ENCODE results near the gene TAS1R2. TPM values are rescaled to one million over a fixed set of nuclear protein-coding genes. Genes with fewer than 3 reads are reported as not detected.

TAS1R2 gene
- total RNA-seq, 3 donors from 2014 or later (not counting 1 experiment from before 2014, with no cell fraction given) = not detected

DNA sequence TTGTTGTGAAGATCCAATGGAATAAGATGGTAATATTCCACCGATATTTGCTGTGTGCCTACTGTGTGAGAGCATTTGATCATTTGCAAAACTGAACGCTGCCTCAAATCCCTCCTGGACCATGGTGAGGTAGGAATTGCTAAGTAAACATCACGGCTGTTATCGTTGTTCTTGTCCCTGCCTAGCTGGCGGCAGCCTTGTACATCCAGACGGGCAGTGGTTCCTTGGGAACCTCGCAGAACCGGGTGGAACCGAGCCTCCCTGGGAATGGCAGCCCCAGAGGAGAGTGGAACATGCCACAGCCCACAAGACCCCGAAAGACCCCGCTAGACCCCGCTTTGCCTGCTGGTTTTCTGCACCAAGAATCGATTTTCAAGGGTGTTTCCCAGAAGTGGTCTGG, 60.9 kb downstream of the TAS1R2 start:
- H3K4me3 ChIP-seq (ENCODE audit: low read length) = no peak overlapping the region
- no peaks in the 10 kb centered on the region for H3K4me1 Mint-ChIP-seq
- H3K9me3 Mint-ChIP-seq = no peaks in the 10 kb centered on the region
- no peaks in the 10 kb centered on the region for H3K9me3 ChIP-seq (ENCODE audit: control insufficient read depth, insufficient read depth, low read length)
- H3K36me3 Mint-ChIP-seq = no peaks in the 10 kb centered on the region
- peaks cover 11 to 15% of the 10 kb centered on the region in 2 donors for H3K27me3 Mint-ChIP-seq (ENCODE audit: low read depth in 2 of 2)
- TF ChIP-seq, protein P1, sequence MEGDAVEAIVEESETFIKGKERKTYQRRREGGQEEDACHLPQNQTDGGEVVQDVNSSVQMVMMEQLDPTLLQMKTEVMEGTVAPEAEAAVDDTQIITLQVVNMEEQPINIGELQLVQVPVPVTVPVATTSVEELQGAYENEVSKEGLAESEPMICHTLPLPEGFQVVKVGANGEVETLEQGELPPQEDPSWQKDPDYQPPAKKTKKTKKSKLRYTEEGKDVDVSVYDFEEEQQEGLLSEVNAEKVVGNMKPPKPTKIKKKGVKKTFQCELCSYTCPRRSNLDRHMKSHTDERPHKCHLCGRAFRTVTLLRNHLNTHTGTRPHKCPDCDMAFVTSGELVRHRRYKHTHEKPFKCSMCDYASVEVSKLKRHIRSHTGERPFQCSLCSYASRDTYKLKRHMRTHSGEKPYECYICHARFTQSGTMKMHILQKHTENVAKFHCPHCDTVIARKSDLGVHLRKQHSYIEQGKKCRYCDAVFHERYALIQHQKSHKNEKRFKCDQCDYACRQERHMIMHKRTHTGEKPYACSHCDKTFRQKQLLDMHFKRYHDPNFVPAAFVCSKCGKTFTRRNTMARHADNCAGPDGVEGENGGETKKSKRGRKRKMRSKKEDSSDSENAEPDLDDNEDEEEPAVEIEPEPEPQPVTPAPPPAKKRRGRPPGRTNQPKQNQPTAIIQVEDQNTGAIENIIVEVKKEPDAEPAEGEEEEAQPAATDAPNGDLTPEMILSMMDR (IDR thresholded peaks at IDR 0.05) = no peak
- DNase-seq (no peak), ATAC-seq (no peak)
- H3K4me1 ChIP-seq (ENCODE audit: control insufficient read depth, insufficient read depth, low read length) = no peaks in the 10 kb centered on the region
- intact Hi-C loops (cut with micrococcal nuclease) = no loop called here
- H3K36me3 ChIP-seq (ENCODE audit: control insufficient read depth, insufficient read depth, low read length) = no peaks in the 10 kb centered on the region
- H3K4me3 Mint-ChIP-seq = no peak overlapping the region
- no peaks in the 10 kb centered on the region for H3K27me3 ChIP-seq (ENCODE audit: control insufficient read depth, insufficient read depth, low read length)
- H3K27ac ChIP-seq (ENCODE audit: low read length) = no peak overlapping the region
- H3K27ac Mint-ChIP-seq = no peak overlapping the region
- WGBS (ENCODE audit: insufficient coverage) = 90% methylated on average over 13 of the region's 13 CpGs

- no peak overlapping the region for H3K4me3 ChIP-seq (ENCODE audit: low read length)
- TF ChIP-seq, protein P1 (IDR thresholded peaks at IDR 0.05) = no peak
- Mint-ChIP-seq H3K36me3 (no peaks in the 10 kb centered on the region), H3K4me1 (no peaks in the 10 kb centered on the region), H3K27ac (no peak overlapping the region), H3K4me3 (no peak overlapping the region), H3K27me3 (ENCODE audit: low read depth in 2 of 2) (peaks cover 22 to 24% of the 10 kb centered on the region in 2 donors), H3K9me3 (no peaks in the 10 kb centered on the region)
- H3K9me3 ChIP-seq (ENCODE audit: control insufficient read depth, insufficient read depth, low read length) = no peaks in the 10 kb centered on the region
- H3K27ac ChIP-seq (ENCODE audit: low read length) = no peak overlapping the region
- no peaks in the 10 kb centered on the region for H3K36me3 ChIP-seq (ENCODE audit: control insufficient read depth, insufficient read depth, low read length)
- no peak for ATAC-seq
- no peak for DNase-seq
- no peaks in the 10 kb centered on the region for H3K4me1 ChIP-seq (ENCODE audit: control insufficient read depth, insufficient read depth, low read length)
- intact Hi-C loops (cut with micrococcal nuclease) = no loop called here
- 73% methylated on average over 3 of the region's 3 CpGs for WGBS (ENCODE audit: insufficient coverage)
- H3K27me3 ChIP-seq (ENCODE audit: control insufficient read depth, insufficient read depth, low read length) = no peaks in the 10 kb centered on the region
Observed at GRCh38 chr1:18796950-18797349, 62.5 kb downstream of the TAS1R2 start.

DNA sequence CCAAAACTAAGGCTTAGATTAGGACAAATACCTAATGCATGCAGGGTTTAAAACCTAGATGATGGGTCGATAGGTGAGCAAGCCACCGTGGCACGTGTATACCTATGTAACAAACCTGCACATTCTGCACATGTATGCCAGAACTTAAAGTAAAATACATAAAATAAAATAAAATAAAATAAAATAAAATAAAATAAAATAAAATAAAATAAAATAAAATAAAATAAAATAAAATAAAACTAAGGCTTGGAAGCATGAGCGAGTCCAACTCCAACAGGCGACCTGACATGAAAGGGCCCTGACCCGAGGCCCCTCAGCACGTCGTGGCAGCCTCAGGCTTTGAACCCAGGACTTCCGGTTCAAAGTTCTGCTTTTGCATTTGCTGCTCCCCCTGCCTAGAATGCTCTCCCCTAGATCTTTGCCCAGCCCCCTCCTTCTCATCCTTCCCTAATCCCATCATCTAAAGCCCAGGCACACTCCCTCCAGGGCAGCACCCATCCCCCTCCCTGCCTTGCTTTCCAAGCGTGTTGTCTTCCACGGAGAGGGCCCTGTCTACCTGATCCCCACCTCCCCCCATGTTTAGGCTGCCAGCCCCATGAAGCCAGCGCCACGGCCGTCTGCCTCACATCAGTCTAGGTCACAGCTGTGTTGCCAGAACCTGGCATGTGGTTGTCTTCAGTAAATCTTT, 64.3 kb downstream of the TAS1R2 start:
- H3K4me1 ChIP-seq (ENCODE audit: control insufficient read depth, insufficient read depth, low read length) = no peaks in the 10 kb centered on the region
- no peaks in the 10 kb centered on the region for H3K36me3 Mint-ChIP-seq
- no peak overlapping the region for H3K27ac ChIP-seq (ENCODE audit: low read length)
- H3K4me1 Mint-ChIP-seq = no peaks in the 10 kb centered on the region
- H3K27me3 ChIP-seq (ENCODE audit: control insufficient read depth, insufficient read depth, low read length) = no peaks in the 10 kb centered on the region
- H3K9me3 ChIP-seq (ENCODE audit: control insufficient read depth, insufficient read depth, low read length) = no peaks in the 10 kb centered on the region
- H3K27me3 Mint-ChIP-seq (ENCODE audit: low read depth in 2 of 2) = peaks cover 30 to 38% of the 10 kb centered on the region in 2 donors
- WGBS (ENCODE audit: insufficient coverage) = 66% methylated on average over 11 of the region's 14 CpGs
- H3K36me3 ChIP-seq (ENCODE audit: control insufficient read depth, insufficient read depth, low read length) = no peaks in the 10 kb centered on the region
- ATAC-seq = no peak
- H3K4me3 Mint-ChIP-seq = no peak overlapping the region
- no peak overlapping the region for H3K27ac Mint-ChIP-seq
- TF ChIP-seq, protein P1 (IDR thresholded peaks at IDR 0.05) = no peak
- DNase-seq = no peak
- no peaks in the 10 kb centered on the region for H3K9me3 Mint-ChIP-seq
- H3K4me3 ChIP-seq (ENCODE audit: low read length) = no peak overlapping the region
- intact Hi-C loops (cut with micrococcal nuclease) = no loop called here

- H3K4me1 Mint-ChIP-seq = no peaks in the 10 kb centered on the region
- H3K9me3 ChIP-seq (ENCODE audit: control insufficient read depth, insufficient read depth, low read length) = no peaks in the 10 kb centered on the region
- H3K27ac Mint-ChIP-seq = no peak overlapping the region
- DNase-seq (no peak), ATAC-seq (no peak)
- intact Hi-C loops (cut with micrococcal nuclease) = no loop called here
- no peaks in the 10 kb centered on the region for H3K36me3 ChIP-seq (ENCODE audit: control insufficient read depth, insufficient read depth, low read length)
- H3K27ac ChIP-seq (ENCODE audit: low read length) = no peak overlapping the region
- 56% methylated on average over 2 of the region's 5 CpGs for WGBS (ENCODE audit: insufficient coverage)
- H3K27me3 ChIP-seq (ENCODE audit: control insufficient read depth, insufficient read depth, low read length) = no peaks in the 10 kb centered on the region
- no peaks in the 10 kb centered on the region for H3K9me3 Mint-ChIP-seq
- peaks cover 34 to 44% of the 10 kb centered on the region in 2 donors for H3K27me3 Mint-ChIP-seq (ENCODE audit: low read depth in 2 of 2)
- TF ChIP-seq, protein P1 (IDR thresholded peaks at IDR 0.05) = no peak
- no peak overlapping the region for H3K4me3 ChIP-seq (ENCODE audit: low read length)
- H3K4me1 ChIP-seq (ENCODE audit: control insufficient read depth, insufficient read depth, low read length) = no peaks in the 10 kb centered on the region
- H3K36me3 Mint-ChIP-seq = no peaks in the 10 kb centered on the region
- H3K4me3 Mint-ChIP-seq = no peak overlapping the region
Observed at GRCh38 chr1:18794561-18794960, 64.9 kb downstream of the TAS1R2 start.

Measured in natural killer cell (primary cell).